Astrocyte of the spinal cord (primary cell): ENCODE data around the gene PTRH1.

Experiments
- DNase-seq: peaks from one replicate; pipeline ENCODE4 v3.0.0; 2011; ENCODE audit warnings: low read depth, low spot score
- H3K4me3 ChIP-seq: 2 replicates; pipeline ENCODE4 v1.5.1; 2011; ENCODE audit warnings: low read depth, mild to moderate bottlenecking, low read length, moderate library complexity
- CTCF ChIP-seq: IDR thresholded peaks from 2 replicates; pipeline ENCODE4 v1.5.1; 2012; ENCODE audit warnings: low read depth, mild to moderate bottlenecking, low read length, inconsistent platforms
- in situ Hi-C: cut with HindIII; loops from 2 replicates; pipeline ENCODE4 v1.10.0; 2017; ENCODE audit warnings: low sequenced_read_pairs

Gene PTRH1

GRCh38 chr9:127708952-127709587 is 6.4 kb downstream of the PTRH1 start:
- DNase-seq: no peak
- H3K4me3 ChIP-seq: no peak overlapping the region
- TF ChIP-seq CTCF: no peak
- in situ Hi-C loops: no loop called here

- H3K4me3 ChIP-seq: no peak overlapping the region
- DNase-seq: no peak
- no peak for TF ChIP-seq CTCF
- in situ Hi-C loops: no loop called here
Observed at GRCh38 chr9:127707766-127708165, 7.7 kb downstream of the PTRH1 start.

- no peak for DNase-seq
- in situ Hi-C loops: no loop called here
- H3K4me3 ChIP-seq: no peak within 1 kb of the TSS
Observed at GRCh38 chr9:127706836-127707241, 8.6 kb downstream of the PTRH1 start, which contains the start of gene CFAP157. TSS of gene CFAP157 (plus strand) at chr9:127706988. CDS start at chr9:127707032, 44 bp downstream.

GRCh38 chr9:127705577-127706379 is 9.7 kb downstream of the PTRH1 start:
- TF ChIP-seq CTCF: no peak
- no peak for DNase-seq
- in situ Hi-C loops: no loop called here
- no peak overlapping the region for H3K4me3 ChIP-seq

More at GRCh38 chr9:127706836-127707241, 8.6 kb downstream of the PTRH1 start, which contains the start of gene CFAP157:
- TF ChIP-seq CTCF: no peak

- H3K4me3 ChIP-seq: no peak overlapping the region
- in situ Hi-C loops: no loop called here
- no peak for DNase-seq
- TF ChIP-seq CTCF: no peak
Observed at GRCh38 chr9:127703289-127703946, 12.0 kb downstream of the PTRH1 start.

- no peak for DNase-seq
- in situ Hi-C loops: no loop called here
- TF ChIP-seq CTCF: no peak
- no peak overlapping the region for H3K4me3 ChIP-seq
Observed at GRCh38 chr9:127700594-127701255, 14.7 kb downstream of the PTRH1 start.
